OCI-LY1 (cell line): ENCODE measurements around the gene SYNE2.
A peak's percentile ranks its signal among the peaks of the same experiment; 100 is the strongest.

ENCODE experiments used
- H2AFZ ChIP-seq: fragments of 200-600 bp; sonication (generic), shearing (Covaris generic); 2 replicates; pipeline ENCODE4 v1.6.0; 2014; ENCODE audit warnings: antibody characterized with exemption, mild to moderate bottlenecking, low read length
- H3F3A ChIP-seq: fragments of 200-600 bp; sonication (generic), shearing (Covaris generic); 2 replicates; pipeline ENCODE4 v1.6.0; 2014; ENCODE audit warnings: mild to moderate bottlenecking, antibody characterized with exemption, low read length, moderate library complexity; ENCODE audit not compliant: insufficient read depth
- H3K27ac ChIP-seq: fragments of 200-600 bp; sonication (generic); 2 replicates; pipeline ENCODE4 v1.5.1; 2014; ENCODE audit warnings: low read length, mixed run types, mild to moderate bottlenecking, low read depth; ENCODE audit not compliant: poor library complexity, severe bottlenecking
- H3K27me3 ChIP-seq: fragments of 200-600 bp; sonication (generic); 2 replicates; pipeline ENCODE4 v1.6.0; 2014; ENCODE audit warnings: antibody characterized with exemption, mild to moderate bottlenecking, low read length, moderate library complexity; ENCODE audit not compliant: insufficient read depth
- H3K36me3 ChIP-seq: fragments of 200-600 bp; sonication (generic); 2 replicates; pipeline ENCODE4 v1.6.1; 2014; ENCODE audit warnings: mild to moderate bottlenecking, antibody characterized with exemption, low read length, moderate library complexity, mixed read lengths; ENCODE audit not compliant: insufficient read depth
- H3K4me1 ChIP-seq: fragments of 200-600 bp; sonication (generic); 2 replicates; pipeline ENCODE4 v1.5.1; 2014; ENCODE audit warnings: mild to moderate bottlenecking, low read length, moderate library complexity; ENCODE audit not compliant: insufficient read depth, severe bottlenecking
- H3K4me2 ChIP-seq: fragments of 200-600 bp; sonication (generic), shearing (Covaris generic); 2 replicates; pipeline ENCODE4 v1.6.1; 2014; ENCODE audit warnings: low read length
- H3K4me3 ChIP-seq: fragments of 200-600 bp; sonication (generic); 2 replicates; pipeline ENCODE4 v1.5.1; 2014; ENCODE audit warnings: low read length, low read depth, mild to moderate bottlenecking, mixed read lengths; ENCODE audit not compliant: poor library complexity, severe bottlenecking
- H3K79me2 ChIP-seq: fragments of 200-600 bp; shearing (Covaris generic); 2 replicates; pipeline ENCODE4 v1.6.1; 2016; ENCODE audit warnings: mixed run types, low read length, mixed read lengths; ENCODE audit not compliant: insufficient read depth
- H3K9ac ChIP-seq: fragments of 200-600 bp; sonication (generic), shearing (Covaris generic); 2 replicates; pipeline ENCODE4 v1.6.1; 2014; ENCODE audit warnings: mild to moderate bottlenecking, low read length, mixed read lengths
- H3K9me2 ChIP-seq: fragments of 200-600 bp; sonication (generic), shearing (Covaris generic); 2 replicates; pipeline ENCODE4 v1.6.1; 2014; ENCODE audit warnings: low read depth, mild to moderate bottlenecking, low read length, mixed read lengths
- H3K9me3 ChIP-seq: fragments of 200-600 bp; shearing (Covaris generic); 2 replicates; pipeline ENCODE4 v1.6.1; 2014; ENCODE audit warnings: low read length, mixed read lengths
- H4K20me1 ChIP-seq: fragments of 200-600 bp; sonication (generic), shearing (Covaris generic); 2 replicates; pipeline ENCODE4 v1.6.0; 2016; ENCODE audit warnings: mild to moderate bottlenecking, low read length; ENCODE audit not compliant: insufficient read depth
- EZH2 ChIP-seq: fragments of 200-600 bp; sonication (generic), shearing (Covaris generic); IDR thresholded peaks from 2 replicates; pipeline ENCODE4 v1.8.0; 2017; ENCODE audit warnings: borderline replicate concordance, mixed run types, mild to moderate bottlenecking, antibody characterized with exemption, low read length, moderate library complexity, mixed read lengths
- TF ChIP-seq, protein P1 (sequence below): fragments of 200-600 bp; sonication (generic), shearing (Covaris generic); IDR thresholded peaks from 2 replicates; pipeline ENCODE4 v1.5.1; 2017; ENCODE audit warnings: mild to moderate bottlenecking, antibody characterized with exemption, low read length, moderate library complexity, mixed read lengths

Gene SYNE2

DNA sequence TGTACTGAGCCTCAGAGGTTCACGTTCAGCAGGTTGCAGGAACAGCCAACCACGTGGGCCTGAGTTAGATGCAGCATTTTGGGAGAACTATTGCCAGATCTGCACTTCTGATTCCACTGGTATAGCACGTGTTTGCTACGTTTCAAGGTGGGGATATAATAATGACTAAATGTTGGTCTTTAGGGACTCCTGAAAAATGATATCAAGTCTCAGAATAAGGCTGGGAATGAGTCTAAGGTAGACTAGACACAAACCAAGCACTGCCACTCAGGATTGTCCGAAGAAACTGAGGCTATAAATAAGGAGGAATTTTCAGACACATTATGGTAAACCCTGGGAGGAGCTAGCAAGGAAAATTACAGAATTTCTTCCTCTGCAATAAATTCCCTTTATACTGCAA lies 343.3 kb downstream of the SYNE2 start:
- Histone ChIP-seq H3K9ac (peak overlapping the region; percentile 69), H3K79me2 (no peaks in the 10 kb centered on the region), H3K9me3 (no peaks in the 10 kb centered on the region), H3K4me1 (peaks cover 75% of the 10 kb centered on the region), H2AFZ (no peak overlapping the region), H3K4me2 (peak overlapping the region; percentile 84), H3K27ac (peak overlapping the region; percentile 100), H3K9me2 (no peaks in the 10 kb centered on the region), H3K27me3 (no peaks in the 10 kb centered on the region), H3K4me3 (peak overlapping the region; percentile 58), H3K36me3 (peaks cover 23% of the 10 kb centered on the region; the same call in 1 of the 2 replicates), H3F3A (0 out of 2 replicates have a peak, but pooled peaks cover 2% of the 10 kb centered on the region), H4K20me1 (no peaks in the 10 kb centered on the region)
- TF ChIP-seq EZH2: no peak
- TF ChIP-seq, protein P1, sequence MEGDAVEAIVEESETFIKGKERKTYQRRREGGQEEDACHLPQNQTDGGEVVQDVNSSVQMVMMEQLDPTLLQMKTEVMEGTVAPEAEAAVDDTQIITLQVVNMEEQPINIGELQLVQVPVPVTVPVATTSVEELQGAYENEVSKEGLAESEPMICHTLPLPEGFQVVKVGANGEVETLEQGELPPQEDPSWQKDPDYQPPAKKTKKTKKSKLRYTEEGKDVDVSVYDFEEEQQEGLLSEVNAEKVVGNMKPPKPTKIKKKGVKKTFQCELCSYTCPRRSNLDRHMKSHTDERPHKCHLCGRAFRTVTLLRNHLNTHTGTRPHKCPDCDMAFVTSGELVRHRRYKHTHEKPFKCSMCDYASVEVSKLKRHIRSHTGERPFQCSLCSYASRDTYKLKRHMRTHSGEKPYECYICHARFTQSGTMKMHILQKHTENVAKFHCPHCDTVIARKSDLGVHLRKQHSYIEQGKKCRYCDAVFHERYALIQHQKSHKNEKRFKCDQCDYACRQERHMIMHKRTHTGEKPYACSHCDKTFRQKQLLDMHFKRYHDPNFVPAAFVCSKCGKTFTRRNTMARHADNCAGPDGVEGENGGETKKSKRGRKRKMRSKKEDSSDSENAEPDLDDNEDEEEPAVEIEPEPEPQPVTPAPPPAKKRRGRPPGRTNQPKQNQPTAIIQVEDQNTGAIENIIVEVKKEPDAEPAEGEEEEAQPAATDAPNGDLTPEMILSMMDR: no peak

DNA sequence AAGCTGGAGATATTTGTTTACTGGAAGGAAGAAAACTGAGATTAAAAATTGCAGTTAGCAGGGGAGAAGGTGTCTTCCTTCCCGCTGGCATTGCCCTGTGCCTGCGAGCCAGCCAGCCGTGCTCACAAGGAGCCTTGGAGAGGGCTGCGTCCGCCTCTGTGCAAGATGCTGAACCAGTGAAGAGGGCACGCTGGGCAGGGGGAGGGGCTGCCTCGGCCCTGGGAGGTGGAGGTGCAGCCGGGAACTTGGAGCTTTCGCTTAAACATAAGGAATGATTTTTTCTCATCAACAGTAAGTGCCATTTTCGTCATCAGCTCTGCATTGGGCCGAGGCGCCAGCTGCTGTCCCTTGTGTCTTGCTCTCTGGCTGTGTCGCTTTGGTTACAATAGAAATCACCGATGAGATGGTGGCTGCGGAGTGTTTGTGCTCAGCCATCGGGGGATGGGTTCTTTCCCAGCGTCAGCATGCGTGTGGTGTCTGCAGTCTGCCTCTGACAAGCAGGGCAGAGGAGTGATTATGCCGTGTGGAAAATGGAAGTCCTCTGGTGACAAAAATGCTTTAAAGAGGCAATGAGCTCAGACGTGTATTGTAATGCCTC lies 344.1 kb downstream of the SYNE2 start:
- peaks cover 83% of the 10 kb centered on the region for H3K4me1 ChIP-seq
- peak overlapping the region; percentile 58 for H3K4me3 ChIP-seq
- no peak overlapping the region for H2AFZ ChIP-seq
- peak overlapping the region; percentile 100 for H3K27ac ChIP-seq
- H3K27me3 ChIP-seq: no peaks in the 10 kb centered on the region
- H3K9me3 ChIP-seq: no peaks in the 10 kb centered on the region
- no peaks in the 10 kb centered on the region for H3K9me2 ChIP-seq
- H3K36me3 ChIP-seq: peaks cover 16% of the 10 kb centered on the region; the same call in 1 of the 2 replicates
- H3F3A ChIP-seq: peaks cover 6% of the 10 kb centered on the region; the same call in 1 of the 2 replicates
- H3K9ac ChIP-seq: peak overlapping the region; percentile 69
- H4K20me1 ChIP-seq: no peaks in the 10 kb centered on the region
- peak overlapping the region; percentile 84 for H3K4me2 ChIP-seq
- TF ChIP-seq, protein P1: no peak
- no peak for TF ChIP-seq EZH2
- H3K79me2 ChIP-seq: no peaks in the 10 kb centered on the region

DNA sequence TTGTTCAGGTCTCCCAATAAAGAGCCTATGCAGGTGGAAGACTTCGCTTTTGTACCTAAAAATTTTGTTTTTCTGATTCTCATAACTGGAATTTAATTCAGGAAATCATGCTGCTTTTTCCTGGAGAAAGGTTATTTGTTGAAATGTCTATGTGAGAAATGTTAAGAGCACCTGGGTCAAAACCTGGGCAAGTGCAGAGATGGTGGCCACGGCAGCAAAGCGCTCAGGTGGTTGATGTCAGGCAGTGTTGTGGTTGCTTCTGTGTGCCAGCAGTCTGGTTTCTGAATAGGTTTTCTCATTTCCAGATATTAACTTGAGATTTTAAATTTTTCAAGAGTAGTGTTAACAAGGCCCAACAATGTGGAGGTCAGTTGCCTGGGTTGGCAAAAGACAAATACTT lies 345.2 kb downstream of the SYNE2 start:
- TF ChIP-seq EZH2: no peak
- TF ChIP-seq, protein P1: no peak
- H3K36me3 ChIP-seq: peaks cover 9% of the 10 kb centered on the region; the same call in 1 of the 2 replicates
- H3F3A ChIP-seq: peaks cover 14% of the 10 kb centered on the region; the same call in 1 of the 2 replicates
- peak overlapping the region; percentile 100 for H3K27ac ChIP-seq
- no peaks in the 10 kb centered on the region for H3K79me2 ChIP-seq
- no peak overlapping the region for H2AFZ ChIP-seq
- H3K4me3 ChIP-seq: peak overlapping the region; percentile 58
- H3K4me1 ChIP-seq: peaks cover 94% of the 10 kb centered on the region
- H3K27me3 ChIP-seq: no peaks in the 10 kb centered on the region
- peak overlapping the region; percentile 69 for H3K9ac ChIP-seq
- peak overlapping the region; percentile 84 for H3K4me2 ChIP-seq
- no peaks in the 10 kb centered on the region for H4K20me1 ChIP-seq
- no peaks in the 10 kb centered on the region for H3K9me3 ChIP-seq
- H3K9me2 ChIP-seq: no peaks in the 10 kb centered on the region
